H1 (cell line): Measurements from ENCODE around the gene NDUFAB1. TPM values are rescaled to one million over a fixed set of nuclear protein-coding genes. Genes with fewer than 3 reads are reported as not detected.

Source experiments
- CTCF ChIA-PET: fragments of 300-600 bp; sonication (Branson Sonifier 250); formaldehyde crosslinking; loops from one replicate; lab custom pipeline; 2021; ENCODE audit not compliant: partially characterized antibody; lab: Charles Lee
- POLR2A ChIA-PET: fragments of 300-600 bp; sonication (Branson Sonifier 250); formaldehyde crosslinking; loops from one replicate; lab custom pipeline; 2021; ENCODE audit warnings: inconsistent platforms; ENCODE audit not compliant: partially characterized antibody; lab: Charles Lee
- DNase-seq, 2 experiments: peaks; one replicate each; pipeline versions ENCODE4 v3.0.0 to v3.0.0-alpha.2; 2010 to 2022; ENCODE audit warnings: low spot score in 2 of 2, low read depth in 1 of 2, mixed read lengths in 1 of 2
- FAIRE-seq: peaks from 2 replicates; lab custom pipeline; 2011; peaks lifted over from hg19 to GRCh38; lab: Jason Lieb, UNC
- H2AFZ ChIP-seq: 2 replicates; pipeline ENCODE4 v1.8.1; 2012; ENCODE audit warnings: low read length, inconsistent platforms
- H2AK5ac ChIP-seq: 2 replicates; pipeline ENCODE4 v1.6.1; 2013; ENCODE audit warnings: low read depth, low read length
- H2BK120ac ChIP-seq: replicated peaks from 2 replicates; pipeline ENCODE3; 2013; ENCODE audit warnings: low read depth, low read length, inconsistent platforms
- H2BK12ac ChIP-seq: 2 replicates; pipeline ENCODE4 v1.6.1; 2013; ENCODE audit warnings: low read depth, low read length
- H2BK15ac ChIP-seq: 2 replicates; pipeline ENCODE4 v1.6.1; 2013; ENCODE audit warnings: low read length
- H2BK20ac ChIP-seq: 2 replicates; pipeline ENCODE4 v1.6.1; 2013; ENCODE audit warnings: low read length
- H2BK5ac ChIP-seq: 2 replicates; pipeline ENCODE4 v1.6.1; 2013; ENCODE audit warnings: low read depth, low read length
- H3K14ac ChIP-seq: 2 replicates; pipeline ENCODE4 v1.6.1; 2013; ENCODE audit warnings: inconsistent platforms; ENCODE audit not compliant: insufficient read length
- H3K18ac ChIP-seq: 2 replicates; pipeline ENCODE4 v1.6.1; 2013; ENCODE audit warnings: low read length; ENCODE audit errors: extremely low read depth
- H3K23ac ChIP-seq: 2 replicates; pipeline ENCODE4 v1.6.1; 2013; ENCODE audit warnings: inconsistent platforms; ENCODE audit not compliant: insufficient read length
- H3K23me2 ChIP-seq: 2 replicates; pipeline ENCODE4 v1.6.1; 2013; ENCODE audit warnings: low read depth, low read length
- H3K27ac ChIP-seq: 2 replicates; pipeline ENCODE4 v1.6.1; 2011; ENCODE audit warnings: low read depth, low read length, inconsistent platforms
- H3K27me3 ChIP-seq, 4 experiments: replicated peaks in 1 of 4; 1 replicate in 1 of 4; 2 replicates in 3 of 4; pipeline versions ENCODE4 v1.6.1 to v1.8.1; 2011 to 2013; ENCODE audit warnings: low read length in 3 of 4, mild to moderate bottlenecking in 3 of 4, inconsistent platforms in 2 of 4, mixed read lengths in 2 of 4, moderate library complexity in 1 of 4; ENCODE audit not compliant: control insufficient read depth in 3 of 4, insufficient read depth in 3 of 4; ENCODE audit errors: extremely low read depth in 1 of 4
- H3K36me3 ChIP-seq, 4 experiments: 2 replicates each; pipeline versions ENCODE4 v1.6.1 to v1.8.1; 2011 to 2013; ENCODE audit warnings: mild to moderate bottlenecking in 4 of 4, low read length in 3 of 4, moderate library complexity in 2 of 4, control low read depth in 1 of 4, inconsistent platforms in 1 of 4; ENCODE audit not compliant: insufficient read depth in 4 of 4, control insufficient read depth in 2 of 4
- H3K4ac ChIP-seq: replicated peaks from 2 replicates; pipeline ENCODE3; 2013; ENCODE audit warnings: low read length, low read depth, mixed read lengths, inconsistent platforms; ENCODE audit not compliant: insufficient read length
- H3K4me1 ChIP-seq, 4 experiments: replicated peaks in 1 of 4; 1 replicate in 1 of 4; 2 replicates in 3 of 4; pipeline versions ENCODE4 v1.6.1 to v1.8.1; 2011 to 2013; ENCODE audit warnings: low read length in 3 of 4, inconsistent platforms in 2 of 4, mixed read lengths in 1 of 4; ENCODE audit not compliant: insufficient read depth in 4 of 4, control insufficient read depth in 3 of 4
- H3K4me2 ChIP-seq, 2 experiments: 2 replicates each; pipeline versions ENCODE4 v1.6.1 to v1.8.1; 2011 to 2013; ENCODE audit warnings: low read depth in 2 of 2, low read length in 2 of 2, control low read depth in 1 of 2, inconsistent platforms in 1 of 2, mild to moderate bottlenecking in 1 of 2; ENCODE audit not compliant: insufficient read depth in 1 of 2
- H3K4me3 ChIP-seq, 4 experiments: fragments of 200-600, 300-600 bp in 1 of 4; sonication (generic), shearing (Covaris generic), sonication (Bioruptor Twin) in 1 of 4; 2 replicates each; pipeline versions ENCODE4 v1.5.1 to v1.8.1; 2011 to 2016; ENCODE audit warnings: low read length in 4 of 4, low read depth in 3 of 4, control low read depth in 2 of 4, inconsistent platforms in 2 of 4, mild to moderate bottlenecking in 2 of 4, mixed read lengths in 1 of 4, moderate library complexity in 1 of 4; ENCODE audit not compliant: insufficient read depth in 2 of 4; ENCODE audit errors: extremely low read depth in 1 of 4
- H3K56ac ChIP-seq: replicated peaks from 2 replicates; pipeline ENCODE3; 2013; ENCODE audit warnings: low read depth, mild to moderate bottlenecking, mixed read lengths, low read length, inconsistent platforms; ENCODE audit not compliant: insufficient read length
- H3K79me1 ChIP-seq: 2 replicates; pipeline ENCODE4 v1.6.1; 2013; ENCODE audit warnings: low read depth, low read length, control low read depth
- H3K79me2 ChIP-seq, 2 experiments: 2 replicates each; pipeline versions ENCODE4 v1.6.1 to v1.8.1; 2012 to 2013; ENCODE audit warnings: low read length in 2 of 2, mild to moderate bottlenecking in 2 of 2, inconsistent platforms in 1 of 2; ENCODE audit not compliant: insufficient read depth in 2 of 2, control insufficient read depth in 1 of 2
- H3K9ac ChIP-seq, 4 experiments: replicated peaks in 1 of 4; 1 replicate in 1 of 4; 2 replicates in 3 of 4; pipeline versions ENCODE4 v1.6.1 to v1.8.1; 2011 to 2013; ENCODE audit warnings: low read depth in 3 of 4, low read length in 3 of 4, control low read depth in 2 of 4, mild to moderate bottlenecking in 2 of 4, moderate library complexity in 2 of 4, inconsistent platforms in 1 of 4; ENCODE audit errors: extremely low read depth in 1 of 4
- H3K9me3 ChIP-seq, 2 experiments: 2 replicates each; pipeline versions ENCODE4 v1.6.1 to v1.8.1; 2012 to 2013; ENCODE audit warnings: mild to moderate bottlenecking in 2 of 2, moderate library complexity in 2 of 2, control low read depth in 1 of 2, inconsistent platforms in 1 of 2, low read depth in 1 of 2, low read length in 1 of 2, mixed read lengths in 1 of 2; ENCODE audit not compliant: insufficient read depth in 2 of 2
- H4K20me1 ChIP-seq, 2 experiments: replicated peaks in 1 of 2; 2 replicates each; pipeline versions ENCODE3 to v1.8.1; 2011 to 2013; ENCODE audit warnings: inconsistent platforms in 2 of 2, low read length in 2 of 2, mild to moderate bottlenecking in 1 of 2; ENCODE audit not compliant: insufficient read depth in 2 of 2, control insufficient read depth in 1 of 2
- H4K5ac ChIP-seq: 2 replicates; pipeline ENCODE4 v1.6.1; 2013; ENCODE audit warnings: low read length, low read depth, mixed read lengths, inconsistent platforms; ENCODE audit not compliant: insufficient read length
- H4K8ac ChIP-seq: 2 replicates; pipeline ENCODE4 v1.8.0; 2013; ENCODE audit warnings: mild to moderate bottlenecking, moderate library complexity, low read length, inconsistent platforms; ENCODE audit not compliant: insufficient read depth; ENCODE audit errors: extremely low read depth
- H4K91ac ChIP-seq: replicated peaks from 2 replicates; pipeline ENCODE3; 2013; ENCODE audit warnings: low read length, mixed read lengths, inconsistent platforms; ENCODE audit not compliant: insufficient read length
- BCL11A ChIP-seq, 2 experiments: IDR thresholded peaks; one replicate each; pipeline ENCODE4 v1.6.1; 2011; ENCODE audit warnings: low read depth in 2 of 2, low read length in 2 of 2, mild to moderate bottlenecking in 2 of 2
- BRCA1 ChIP-seq: IDR thresholded peaks from 2 replicates; pipeline ENCODE4 v1.6.1; 2012; ENCODE audit warnings: low read depth, low read length, improper control_type of control experiment
- CBX8 ChIP-seq: fragments of 300-800, 300-1000 bp; sonication (generic); IDR thresholded peaks from 2 replicates; pipeline ENCODE4 v1.7.1; 2016; ENCODE audit warnings: low read depth, low read length, borderline replicate concordance
- MAX ChIP-seq: IDR thresholded peaks from 2 replicates; pipeline ENCODE4 v1.6.1; 2012; ENCODE audit warnings: inconsistent platforms
- NRF1 ChIP-seq: IDR thresholded peaks from 2 replicates; pipeline ENCODE4 v1.6.1; 2011; ENCODE audit warnings: mild to moderate bottlenecking, low read depth, low read length, improper control_type of control experiment
- POLR2A ChIP-seq, 2 experiments: IDR thresholded peaks; 1 replicate in 1 of 2; 2 replicates in 1 of 2; pipeline ENCODE4 v1.6.1; 2011; ENCODE audit warnings: low read depth in 2 of 2, low read length in 2 of 2, mild to moderate bottlenecking in 2 of 2; ENCODE audit errors: control extremely low read depth in 1 of 2
- RNF2 ChIP-seq: fragments of 200-900, 300-1000 bp; sonication (generic); IDR thresholded peaks from 2 replicates; pipeline ENCODE4 v1.7.1; 2016; ENCODE audit warnings: borderline replicate concordance, low read depth, mild to moderate bottlenecking, antibody characterized with exemption, low read length; ENCODE audit not compliant: poor library complexity, severe bottlenecking; ENCODE audit errors: missing control alignments
- SAP30 ChIP-seq: fragments of 300-600 bp; sonication (generic); IDR thresholded peaks from 2 replicates; pipeline ENCODE4 v1.7.1; 2012; ENCODE audit warnings: low read length, moderate library complexity, mild to moderate bottlenecking, inconsistent platforms; ENCODE audit not compliant: insufficient read depth, insufficient replicate concordance
- SRF ChIP-seq: IDR thresholded peaks from 2 replicates; pipeline ENCODE4 v1.6.1; 2011; ENCODE audit warnings: mild to moderate bottlenecking, low read depth, low read length, moderate library complexity
- SUZ12 ChIP-seq: fragments of 200-600 bp; sonication (generic); IDR thresholded peaks from 2 replicates; pipeline ENCODE4 v1.6.1; 2012; ENCODE audit warnings: mild to moderate bottlenecking, inconsistent platforms, low read length, moderate library complexity, mixed read lengths
- TCF12 ChIP-seq: IDR thresholded peaks from 2 replicates; pipeline ENCODE4 v1.6.1; 2011; ENCODE audit warnings: low read depth, mild to moderate bottlenecking, low read length
- USF2 ChIP-seq: IDR thresholded peaks from 2 replicates; pipeline ENCODE4 v1.6.1; 2011; ENCODE audit warnings: low read length, improper control_type of control experiment
- WGBS, 2 experiments: shearing (Covaris generic) in 1 of 2; methylation state at CpG; one replicate each; pipeline versions ENCODE4 v1.1.6 to v1.1.7; 2013 to 2015; ENCODE audit warnings: low lambda C conversion rate in 2 of 2, mixed read lengths in 2 of 2, inconsistent platforms in 1 of 2, low coverage in 1 of 2, missing lambda C conversion rate in 1 of 2; ENCODE audit not compliant: insufficient replicate concordance in 2 of 2, insufficient coverage in 1 of 2, insufficient read length in 1 of 2; ENCODE audit errors: extremely low coverage in 1 of 2, missing lambda C conversion rate in 1 of 2; 5-methylcytosine and 5-hydroxymethylcytosine counted together
- polyA plus RNA-seq, 7 experiments: library from polyadenylated mRNA; depleted of rRNA in 3 of 7; stranded (reverse) in 5 of 7; unstranded in 2 of 7; fragments of >200 nt in 5 of 7; fragments of 200-250 nt in 2 of 7; gene quantifications; 1 replicate in 5 of 7; 2 replicates in 1 of 7; 4 replicates in 1 of 7; pipeline versions ENCODE4 v1.2.1 to v1.2.3, GENCODE V29; 2011 to 2013; ENCODE audit warnings: missing spikeins in 2 of 7, mixed read lengths in 2 of 7
- total RNA-seq: library from RNA; stranded (reverse); fragmentation: NEBNext Ultra II Directional; extraction: Animal tissue kit (Norgen Biotek cat#: 25700); gene quantifications from 2 replicates; pipeline ENCODE4 v1.2.1, GENCODE V29; 2021

The NDUFAB1 gene
- total and polyA plus RNA-seq, 2 of the 8 experiments (the other 6 are each of a cell fraction or from before 2014, with no cell fraction given), result 135 to 294 TPM

GRCh38 chr16:23590181-23590580 lies 5.9 kb downstream of the NDUFAB1 start:
- peaks cover 2% of the 10 kb centered on the region; the same call in 1 of the 2 replicates for H3K23me2 ChIP-seq
- DNase-seq (no peak), FAIRE-seq (no peak)
- CTCF ChIA-PET, result interaction anchor here (0.6 kb wide), 1 partner anchor 15 kb away, joined by 3 read pairs; no protein-coding TSS in a partner anchor
- H3K79me2 ChIP-seq, result peaks cover 28 to 75% of the 10 kb centered on the region in 2 experiments
- no peak overlapping the region for H4K5ac ChIP-seq
- H2AFZ ChIP-seq, result no peak overlapping the region
- no peaks in the 10 kb centered on the region for H3K9me3 ChIP-seq
- no peak overlapping the region for H2BK15ac ChIP-seq
- H4K91ac ChIP-seq, result no peak overlapping the region
- no peak overlapping the region for H3K23ac ChIP-seq
- H3K9ac ChIP-seq, result no peak overlapping the region
- H2BK12ac ChIP-seq, result no peak overlapping the region
- H3K27me3 ChIP-seq, result no peaks in the 10 kb centered on the region
- H4K8ac ChIP-seq, result no peak overlapping the region; the same call in 1 of the 2 replicates
- peaks cover 8 to 15% of the 10 kb centered on the region in 2 experiments for H4K20me1 ChIP-seq
- H2BK20ac ChIP-seq, result no peak overlapping the region
- no peak overlapping the region for H3K18ac ChIP-seq
- no peak overlapping the region for H2AK5ac ChIP-seq
- WGBS, 2 experiments, result 93% methylated on average over 3 of the region's 3 CpGs; no CpG with 5 or more reads in 1 of the 2 experiments
- POLR2A ChIA-PET, result interaction anchor here (1.0 to 1.3 kb wide), 5 partner anchors 12 to 32 kb away, joined by 3 to 5 read pairs (median 3); partner anchors contain the start of genes EARS2 and UBFD1
- peaks cover 14% of the 10 kb centered on the region; the same call in 1 of the 2 replicates for H3K79me1 ChIP-seq
- H3K36me3 ChIP-seq, result peaks cover 14 to 75% (median 46%) of the 10 kb centered on the region in 4 experiments
- no peak overlapping the region for H3K4ac ChIP-seq
- H2BK5ac ChIP-seq, result no peak overlapping the region
- no peak overlapping the region for H2BK120ac ChIP-seq
- peaks cover 0 to 2% (median under 1%) of the 10 kb centered on the region in 4 experiments; a peak in 2 of 7 replicates for H3K4me1 ChIP-seq
- H3K56ac ChIP-seq, result no peak overlapping the region
- H3K4me2 ChIP-seq, result no peak overlapping the region
- no peak overlapping the region for H3K4me3 ChIP-seq
- H3K27ac ChIP-seq, result no peak overlapping the region
- H3K14ac ChIP-seq, result no peak overlapping the region
- TF ChIP-seq MAX (no peak), POLR2A (IDR thresholded peaks at IDR 0.05; ENCODE audit: control extremely low read depth in 1 of 2, low read depth in 2 of 2, low read length in 2 of 2) (no peak), RNF2 (no peak), BRCA1 (no peak), SAP30 (no peak), CBX8 (no peak), SRF (no peak), USF2 (no peak), SUZ12 (no peak), BCL11A (IDR thresholded peaks at IDR 0.05; ENCODE audit: low read depth in 2 of 2, low read length in 2 of 2) (no peak), TCF12 (no peak), NRF1 (no peak)
